ENCODE measurements around the gene LONRF3.

Gene LONRF3

DNA sequence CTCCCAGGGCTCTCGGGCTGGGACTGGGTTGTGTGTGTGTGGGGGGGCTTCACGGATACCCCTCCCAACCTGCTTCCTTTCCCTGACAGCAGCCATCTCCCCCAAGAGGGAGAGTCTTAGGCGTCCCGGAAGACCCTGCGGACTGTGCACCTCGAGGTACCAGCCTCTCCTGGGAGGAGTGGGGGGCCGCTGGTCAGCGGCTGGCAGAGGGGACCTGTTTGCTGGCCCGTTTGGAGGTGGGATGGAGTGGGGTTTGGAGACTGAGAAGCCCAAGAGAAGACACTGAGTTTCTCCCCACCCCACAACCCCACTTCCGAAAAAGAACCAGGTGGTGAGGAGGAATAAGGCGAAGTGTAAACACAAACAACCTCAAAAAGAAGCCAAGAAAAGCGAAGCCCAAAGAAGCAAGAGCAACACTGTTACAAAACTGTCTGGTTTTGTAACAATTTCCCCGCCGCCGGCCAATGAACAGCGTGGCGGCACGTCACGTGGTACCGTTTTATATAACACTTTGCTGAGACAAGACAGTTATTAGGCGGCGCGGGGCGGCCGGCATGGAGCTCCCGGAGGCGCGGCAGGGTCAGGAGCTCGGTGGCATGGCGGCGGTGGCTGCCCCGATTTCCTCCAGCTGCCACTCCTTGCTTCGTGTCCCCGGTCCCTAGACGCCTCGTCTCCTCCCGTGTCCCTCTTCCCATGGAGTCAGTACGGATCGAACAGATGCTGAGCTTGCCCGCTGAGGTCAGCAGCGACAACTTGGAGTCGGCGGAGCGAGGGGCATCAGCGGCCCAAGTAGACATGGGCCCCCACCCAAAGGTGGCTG, at the start of gene LONRF3:
TSS of gene LONRF3 (plus strand) at position 531 of the 820 bp plus-strand sequence. CDS start at position 694, 163 bp downstream.
- peak; percentile 34 for DNase-seq (ENCODE audit: low read depth)

DNA sequence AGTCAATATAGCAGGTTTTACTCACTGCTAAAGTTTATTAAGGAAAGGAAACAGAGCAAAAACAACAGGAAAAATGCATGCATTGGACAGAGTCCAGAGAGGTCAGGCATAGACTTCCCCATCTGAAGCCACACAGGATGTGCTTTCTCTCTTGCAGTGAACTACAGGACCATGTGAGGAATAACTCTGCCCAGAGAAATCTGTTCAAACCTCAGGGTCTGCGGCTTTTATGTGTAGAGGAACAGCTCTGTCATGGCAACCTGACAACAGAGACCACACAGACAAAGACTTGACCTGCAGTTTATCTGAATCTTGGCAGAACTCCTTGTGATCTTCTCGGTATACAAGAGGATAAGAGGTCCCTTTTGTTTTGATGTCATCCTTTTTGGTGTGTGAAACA, 46.3 kb upstream of the LONRF3 start:
- no peak for DNase-seq (ENCODE audit: low read depth)

DNA sequence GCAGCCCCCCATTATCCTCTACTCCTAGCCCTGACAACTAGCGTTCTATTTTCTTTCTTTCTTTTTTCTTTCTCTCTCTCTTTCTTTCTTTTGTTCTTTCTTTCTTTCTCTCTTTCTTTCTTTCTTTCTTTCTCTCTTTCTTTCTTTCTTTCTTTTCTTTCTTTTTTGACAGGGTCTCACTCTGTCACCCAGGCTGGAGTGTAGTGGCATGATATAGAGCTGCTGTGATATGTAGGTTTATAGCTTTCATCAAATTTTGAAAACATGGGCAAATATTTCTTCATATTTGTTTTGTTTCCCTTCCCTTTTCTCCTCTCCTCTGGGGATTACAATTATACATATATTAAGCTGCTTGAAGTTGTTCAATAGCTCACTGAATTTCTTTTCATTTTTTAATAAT, 39.1 kb upstream of the LONRF3 start:
- DNase-seq (ENCODE audit: low read depth): no peak

DNA sequence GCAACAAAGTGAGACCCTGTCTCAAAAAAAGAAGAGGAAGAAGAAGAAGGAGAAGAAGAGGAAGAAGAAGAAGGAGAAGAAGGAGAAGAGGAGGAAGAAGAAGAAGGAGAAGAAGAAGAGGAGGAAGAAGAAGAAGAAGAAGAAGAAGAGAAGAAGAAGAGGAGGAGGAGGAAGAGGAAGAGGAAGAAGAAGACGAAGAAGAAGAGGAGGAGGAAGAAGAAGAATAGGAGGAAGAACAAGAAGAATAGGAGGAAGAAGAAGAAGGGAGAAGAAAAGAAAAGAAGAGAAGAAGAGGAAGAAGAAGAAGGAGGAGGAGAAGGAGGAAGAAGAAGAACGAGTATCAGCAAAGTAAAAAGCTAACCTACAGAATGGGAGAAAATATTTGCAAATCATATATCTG, 33.3 kb upstream of the LONRF3 start:
- DNase-seq (ENCODE audit: low read depth): no peak

DNA sequence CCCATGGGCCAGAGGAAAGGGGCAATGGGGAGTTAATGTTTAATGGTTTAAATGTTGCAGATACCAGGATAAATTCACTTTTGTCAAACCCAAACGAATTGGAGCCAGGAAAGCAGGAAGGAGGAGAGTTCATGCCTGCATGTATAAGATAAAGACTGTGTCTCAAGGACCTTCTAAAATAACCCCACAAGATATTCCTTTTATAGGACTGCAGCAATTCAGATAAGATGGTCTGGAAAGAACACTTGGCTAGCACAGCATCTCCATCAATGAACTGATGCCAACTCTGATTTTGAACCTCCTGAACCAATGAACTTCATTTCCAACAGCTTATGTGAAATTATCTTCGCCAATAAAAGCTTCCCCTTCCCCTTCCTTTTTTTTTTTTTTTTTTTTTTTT, 31.3 kb upstream of the LONRF3 start:
- no peak for DNase-seq (ENCODE audit: low read depth)

DNA sequence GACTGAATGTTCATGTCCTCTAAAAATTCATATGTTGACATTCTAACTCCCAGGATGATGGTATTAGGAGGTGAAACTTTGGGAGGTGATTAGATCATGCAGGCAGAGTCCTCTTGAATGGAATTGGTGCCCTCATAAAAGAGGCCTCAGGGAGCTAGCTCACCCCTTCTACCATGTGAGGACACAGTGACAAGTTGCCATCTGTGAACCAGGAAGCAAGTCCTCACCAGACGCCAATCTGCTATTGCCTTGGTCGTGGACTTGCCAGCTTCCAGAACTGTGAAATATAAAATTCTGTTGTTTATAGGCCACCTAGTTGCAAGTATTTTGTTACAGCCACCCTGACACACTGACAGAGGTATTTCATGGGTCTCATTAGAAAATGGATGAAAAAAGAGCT, 28.5 kb upstream of the LONRF3 start:
- no peak for DNase-seq (ENCODE audit: low read depth)

DNA sequence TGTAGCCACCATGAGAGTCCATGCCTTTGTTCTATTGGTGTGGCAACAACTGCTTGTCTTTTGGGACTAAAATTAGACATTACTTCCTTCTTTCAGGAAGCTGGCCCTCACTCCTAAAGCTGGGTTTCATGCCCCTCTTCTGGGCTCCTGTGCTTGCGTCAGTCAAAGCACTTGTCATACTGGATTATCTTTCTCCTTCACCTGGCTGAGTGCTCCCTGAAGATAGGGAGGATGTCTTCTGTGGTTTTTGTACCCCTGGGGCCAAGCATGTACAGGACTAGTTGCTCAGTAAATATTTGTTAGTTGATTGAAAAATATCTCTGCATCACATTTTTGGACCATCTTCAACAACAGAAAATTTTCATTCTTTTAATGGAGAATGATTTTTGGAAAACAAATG, 26.1 kb upstream of the LONRF3 start:
- no peak for DNase-seq (ENCODE audit: low read depth)

DNA sequence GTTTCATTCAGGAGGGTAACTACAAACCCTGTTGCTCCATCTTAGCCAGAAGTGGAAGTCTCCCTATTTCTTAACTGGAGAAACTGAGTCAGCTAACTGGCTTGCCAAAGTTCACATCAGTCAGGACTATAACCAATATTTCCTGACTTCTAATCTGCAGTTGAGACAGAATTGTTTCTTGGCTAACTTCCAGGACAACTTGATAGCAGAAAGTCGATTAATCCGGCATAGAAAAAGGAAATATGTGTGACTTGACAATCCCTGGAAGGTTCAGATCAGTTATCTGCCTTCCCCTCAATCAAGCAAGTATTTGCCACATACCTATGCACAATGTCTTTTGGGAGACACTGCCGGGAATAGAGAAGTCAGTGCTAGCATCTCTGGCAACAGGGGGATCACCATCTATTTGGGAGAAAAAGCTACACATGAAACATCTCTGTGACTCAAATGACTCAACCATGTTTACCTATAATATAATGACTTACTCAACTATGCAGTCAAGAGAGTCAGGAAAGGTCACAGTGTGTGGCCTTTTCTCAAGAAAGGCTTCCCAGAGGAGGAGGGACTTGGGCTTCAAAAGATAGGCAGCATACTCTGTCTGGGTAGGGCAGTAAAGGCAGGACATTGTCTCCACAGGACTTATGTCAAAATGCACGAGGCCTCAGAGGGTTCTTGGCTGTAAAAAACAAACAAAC, 12.4 kb upstream of the LONRF3 start:
- DNase-seq (ENCODE audit: low read depth): no peak

DNA sequence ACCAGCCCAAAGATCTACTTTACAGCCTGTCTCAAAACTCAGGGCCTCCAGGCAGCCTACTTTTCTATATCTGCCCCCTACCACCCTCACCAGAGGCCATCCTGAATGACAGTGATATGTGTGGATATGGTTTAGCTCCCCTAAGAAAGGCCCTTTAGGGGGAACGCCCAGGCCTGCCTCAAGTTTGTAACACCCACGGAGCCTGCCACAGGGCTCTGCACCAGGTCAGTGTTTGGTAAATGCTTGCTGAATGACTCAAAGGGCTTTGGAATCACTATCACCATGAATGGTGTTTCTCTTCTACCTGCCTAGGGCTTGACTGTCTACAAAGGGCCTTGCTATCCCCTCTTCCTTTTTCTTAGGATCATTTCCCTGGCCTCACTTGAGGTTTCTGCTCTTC, 11.3 kb upstream of the LONRF3 start:
- DNase-seq (ENCODE audit: low read depth): no peak

DNA sequence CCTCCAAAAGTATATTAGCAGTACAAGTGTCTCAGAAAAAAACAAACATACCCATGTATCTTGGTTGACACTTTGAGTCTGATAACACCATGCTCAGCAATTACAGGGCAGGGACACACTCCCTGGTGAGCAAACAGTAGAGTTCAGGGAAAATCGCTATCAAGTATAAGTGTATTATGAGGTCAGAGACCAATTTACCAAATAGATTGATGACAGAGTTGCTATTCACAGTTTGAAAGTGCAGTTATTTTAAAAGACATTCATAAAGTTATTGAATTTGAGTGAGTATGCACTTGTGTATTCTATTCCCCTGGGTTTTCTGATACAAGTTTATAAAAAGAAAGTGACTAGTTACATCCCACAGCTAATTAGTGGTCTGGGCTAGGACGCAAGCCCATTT, 10.2 kb upstream of the LONRF3 start:
- DNase-seq (ENCODE audit: low read depth): no peak

DNA sequence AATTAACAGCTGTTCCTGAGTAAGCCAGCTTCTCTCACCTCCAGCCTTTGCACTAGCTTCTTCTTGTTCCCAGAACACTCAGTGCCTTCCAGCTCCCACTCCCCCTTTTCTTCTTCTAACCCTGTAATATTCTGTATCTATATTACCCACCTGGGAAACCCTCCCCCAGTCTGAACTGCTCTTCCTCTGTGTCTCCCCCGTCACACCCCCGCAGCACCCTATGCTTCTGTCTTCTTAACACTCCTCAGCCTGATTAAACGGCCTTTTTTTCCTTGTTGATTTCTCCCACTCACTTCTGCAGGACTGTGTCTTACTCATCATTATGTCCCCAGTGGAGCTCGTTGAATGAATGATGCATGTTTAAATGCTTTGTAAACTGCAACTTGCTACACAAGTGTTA, 9.0 kb upstream of the LONRF3 start:
- no peak for DNase-seq (ENCODE audit: low read depth)

DNA sequence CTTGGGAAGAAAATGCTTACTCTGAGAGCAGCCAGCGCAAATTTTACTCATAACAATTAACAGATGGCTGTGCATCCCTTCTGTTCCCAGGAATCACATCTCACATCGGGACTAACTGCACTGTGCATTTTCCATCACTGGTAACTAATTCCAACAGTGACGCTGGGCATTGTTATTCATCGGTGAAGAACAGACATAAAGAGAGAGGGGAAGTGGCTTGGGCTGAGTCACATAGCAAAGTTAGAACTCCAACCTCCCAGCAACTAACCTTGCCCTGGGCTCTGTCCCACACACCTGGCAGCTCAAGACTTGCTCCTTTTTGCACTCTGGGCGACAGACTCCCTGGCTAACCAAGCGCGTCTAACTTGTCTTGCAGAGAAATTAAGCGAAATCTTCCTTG, 6.4 kb upstream of the LONRF3 start:
- DNase-seq (ENCODE audit: low read depth): no peak

DNA sequence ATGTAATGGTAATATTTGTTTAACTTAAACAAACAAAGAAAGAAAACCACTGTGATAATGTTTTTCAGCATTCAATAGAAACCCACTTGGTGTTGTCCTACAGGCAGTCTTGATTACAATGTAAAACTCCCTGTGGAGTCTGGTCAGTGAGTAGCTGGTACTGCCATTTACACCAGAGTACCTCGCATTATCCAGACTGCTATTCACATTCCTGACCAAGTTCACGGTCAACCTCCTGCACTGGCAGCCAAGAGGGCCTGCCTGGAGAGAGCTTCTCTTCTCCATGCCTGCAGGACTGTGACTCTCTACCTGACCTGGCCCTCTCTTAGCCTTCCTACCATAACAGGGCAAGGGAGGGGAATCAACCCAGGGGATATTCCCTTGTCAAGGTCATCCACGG, 2.9 kb upstream of the LONRF3 start:
- no peak for DNase-seq (ENCODE audit: low read depth)

DNA sequence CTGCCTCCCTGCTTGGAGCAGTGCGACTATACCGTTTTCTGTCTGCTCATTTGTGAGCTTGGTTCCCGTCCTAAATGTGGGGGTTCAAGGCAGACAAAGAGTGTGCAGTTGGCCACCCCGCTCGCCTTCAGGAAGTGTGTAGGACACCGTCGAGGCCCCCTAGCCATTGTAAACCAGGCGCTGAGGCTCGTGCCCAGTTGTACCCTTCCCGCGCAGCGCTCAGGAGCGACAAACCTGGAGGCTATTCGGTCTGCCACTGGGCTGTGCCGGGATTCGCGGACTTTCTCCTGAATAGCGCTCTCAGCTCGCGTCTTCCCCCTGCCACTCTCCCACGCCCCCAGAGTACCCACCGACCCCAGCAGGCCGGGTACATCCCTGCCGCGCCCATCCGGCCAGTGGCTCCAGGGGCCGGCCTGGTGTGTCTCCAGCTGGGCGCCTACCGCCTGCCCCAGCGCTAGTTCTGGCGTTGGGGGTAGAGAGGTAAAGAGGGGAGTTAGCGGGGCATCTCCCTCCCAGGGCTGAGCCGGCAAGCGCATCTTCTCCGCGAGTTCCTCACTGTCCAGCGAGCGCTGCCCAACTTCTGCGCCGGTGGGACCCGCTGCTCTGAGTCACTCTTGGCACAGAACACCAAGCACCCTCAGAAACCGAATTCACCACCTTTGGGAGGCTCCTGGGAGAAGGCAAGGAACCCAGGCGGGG, 880 bp upstream of the LONRF3 start:
- DNase-seq (ENCODE audit: low read depth): no peak

DNA sequence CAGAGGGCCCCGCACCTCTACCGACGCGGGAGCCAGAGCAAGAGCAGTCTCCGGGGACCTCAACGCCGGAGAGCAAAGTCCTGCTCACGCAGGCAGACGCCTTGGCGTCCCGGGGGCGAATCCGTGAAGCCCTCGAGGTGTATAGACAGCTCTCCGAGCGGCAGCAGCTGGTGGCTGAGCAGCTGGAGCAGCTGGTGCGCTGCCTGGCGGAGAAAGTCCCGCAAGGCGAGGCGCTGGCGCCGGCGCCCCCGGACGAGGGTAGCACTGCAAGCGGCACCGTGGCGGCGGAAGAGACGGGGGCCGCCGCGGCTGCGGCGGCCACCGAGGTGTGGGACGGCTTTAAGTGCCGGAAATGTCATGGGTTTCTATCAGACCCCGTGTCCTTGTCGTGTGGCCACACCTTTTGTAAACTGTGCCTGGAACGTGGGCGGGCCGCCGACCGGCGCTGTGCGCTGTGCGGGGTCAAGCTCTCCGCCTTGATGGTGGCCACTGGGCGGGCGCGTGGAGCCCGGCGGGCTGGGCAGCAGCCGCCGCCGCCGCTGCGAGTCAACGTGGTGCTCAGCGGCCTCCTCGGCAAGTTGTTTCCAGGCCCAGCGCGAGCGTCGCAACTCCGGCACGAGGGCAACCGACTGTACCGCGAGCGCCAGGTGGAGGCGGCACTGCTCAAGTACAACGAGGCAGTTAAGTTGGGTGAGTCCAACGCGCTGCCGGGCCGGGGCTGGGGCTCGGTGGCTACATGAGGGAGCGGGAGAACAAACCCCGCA, 672 bp downstream of the LONRF3 start:
- peak; percentile 23 for DNase-seq (ENCODE audit: low read depth)

DNA sequence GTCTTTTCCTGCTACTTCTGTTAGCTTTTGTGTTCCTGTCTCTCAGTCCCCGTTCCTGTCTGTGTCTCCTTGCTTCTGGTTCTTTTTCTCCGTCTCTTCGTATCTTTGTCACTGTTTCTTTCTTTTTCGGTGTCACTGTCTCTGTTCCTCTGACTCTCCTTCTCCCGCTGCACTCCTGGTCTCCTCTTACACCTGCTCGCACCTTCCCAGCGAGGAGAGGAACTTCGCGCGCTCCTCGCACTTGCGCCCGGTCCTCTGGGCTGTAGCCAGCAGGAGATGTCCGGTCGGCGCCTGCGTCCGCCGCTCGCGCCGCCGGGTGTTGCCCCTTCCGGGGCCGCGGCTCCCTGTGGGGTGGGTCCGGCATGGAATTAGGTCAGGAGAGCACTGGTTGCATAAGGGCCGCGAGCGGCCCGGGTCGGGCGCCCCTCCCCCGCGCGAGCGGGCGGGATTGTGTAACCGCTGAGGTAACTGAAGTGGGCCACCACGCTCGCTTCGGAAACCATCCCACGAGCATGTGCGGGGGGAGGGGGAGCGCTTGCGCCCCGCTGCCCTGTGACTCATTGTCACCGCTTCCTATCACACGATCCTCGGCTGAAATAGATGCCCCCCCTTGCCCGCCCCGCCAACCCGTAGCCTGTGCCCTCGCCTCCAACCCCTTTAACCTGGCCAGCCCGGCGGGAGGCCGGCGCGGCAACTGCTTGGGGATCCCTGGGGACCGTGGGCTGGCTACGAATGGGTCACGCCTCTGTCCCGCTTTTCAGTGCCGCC, 1.6 kb downstream of the LONRF3 start:
- peak; percentile 66 for DNase-seq (ENCODE audit: low read depth)

DNA sequence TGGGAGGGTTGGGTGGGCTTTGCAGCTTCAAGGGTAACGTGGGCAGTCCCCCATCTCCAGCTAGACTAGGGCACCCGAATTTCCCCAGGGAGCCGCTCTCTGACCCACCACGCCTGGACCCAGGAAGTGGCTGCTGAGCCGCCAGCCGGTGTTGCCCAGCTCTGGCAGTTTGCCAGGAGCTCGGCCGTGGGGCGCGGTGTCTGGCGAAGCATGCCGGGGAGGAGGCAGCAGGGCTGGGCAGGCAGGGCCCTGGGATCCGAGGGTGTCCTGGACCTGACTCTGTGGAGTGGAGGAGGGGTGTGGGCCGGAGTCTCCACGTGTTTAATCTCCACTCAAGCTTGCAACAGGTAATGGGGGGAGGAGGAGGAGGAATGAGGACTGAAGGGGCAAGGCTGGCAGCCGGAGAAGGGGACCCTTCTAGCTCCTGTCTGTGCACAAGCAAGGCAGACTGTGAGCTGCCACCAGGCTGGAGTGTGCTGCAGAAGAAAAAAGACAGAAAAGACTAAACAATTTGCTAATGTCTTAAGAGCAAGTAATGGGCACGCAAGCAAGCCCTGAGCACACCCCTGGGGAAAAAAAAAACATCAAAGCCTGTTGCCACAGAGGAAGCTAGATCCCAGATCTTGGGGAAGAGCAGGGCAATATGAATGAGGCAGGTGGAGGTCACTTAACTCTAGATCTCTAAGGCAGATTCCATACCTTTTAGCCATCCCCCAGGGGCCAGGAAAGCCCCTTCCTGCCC, 2.4 kb downstream of the LONRF3 start:
- DNase-seq (ENCODE audit: low read depth): no peak

DNA sequence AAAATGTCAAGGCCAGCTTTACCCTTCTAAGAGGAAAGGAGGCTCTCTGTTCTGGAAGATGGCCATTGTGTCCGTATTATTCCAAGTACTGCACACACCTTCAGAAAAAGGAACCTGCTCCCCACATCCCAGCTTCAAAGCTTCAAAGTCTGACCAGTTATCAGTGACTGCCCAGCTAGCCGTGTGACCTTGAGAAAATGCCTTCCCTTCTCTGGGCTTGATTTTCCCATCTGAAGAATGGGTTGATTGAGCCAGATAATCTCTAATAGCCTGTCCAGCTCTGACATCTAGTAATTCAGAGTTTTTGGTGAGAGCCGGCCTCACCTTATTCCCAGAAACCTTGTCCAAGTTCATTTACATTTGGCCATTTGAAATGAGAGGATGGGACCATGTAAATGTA, 3.0 kb downstream of the LONRF3 start:
- DNase-seq (ENCODE audit: low read depth): no peak

DNA sequence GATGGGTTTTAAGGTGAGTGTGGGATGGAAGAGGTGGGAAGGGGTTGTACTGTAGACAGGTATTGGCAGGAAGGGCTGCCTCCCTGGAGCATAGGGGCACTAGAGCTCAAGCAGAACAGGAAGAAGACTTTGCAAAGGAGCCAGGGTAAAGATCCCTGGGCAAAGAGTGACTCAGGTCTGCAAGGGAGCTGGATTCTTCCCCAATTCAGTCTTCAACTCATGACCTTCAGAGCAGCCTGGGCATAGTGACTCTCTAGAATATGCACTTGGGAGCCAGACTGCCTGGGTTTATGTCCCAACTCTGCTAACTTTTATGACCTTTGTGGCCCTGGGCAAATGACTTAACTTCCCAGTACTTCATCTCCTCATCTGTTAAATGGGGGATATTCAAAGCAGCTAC, 4.0 kb downstream of the LONRF3 start:
- DNase-seq (ENCODE audit: low read depth): no peak

DNA sequence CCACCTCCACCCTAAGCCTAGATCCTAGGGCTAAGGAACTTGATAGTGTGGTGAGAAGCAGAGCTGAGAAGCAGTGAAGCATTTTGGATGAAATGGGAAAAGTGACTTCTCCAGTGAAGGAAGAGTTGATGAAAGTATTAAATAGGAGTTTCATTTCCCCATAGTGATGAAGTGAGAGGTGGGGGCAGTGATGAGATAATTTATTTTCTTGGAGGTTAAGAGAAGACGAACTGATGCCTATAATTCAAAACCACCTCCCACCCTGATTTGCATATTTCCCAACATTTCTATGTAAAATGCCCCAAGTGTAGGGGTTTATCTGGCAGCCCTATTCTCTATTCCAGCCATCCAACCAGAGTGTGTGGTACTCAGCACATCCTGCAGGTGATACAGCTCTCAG, 6.3 kb downstream of the LONRF3 start:
- DNase-seq (ENCODE audit: low read depth): no peak

DNA sequence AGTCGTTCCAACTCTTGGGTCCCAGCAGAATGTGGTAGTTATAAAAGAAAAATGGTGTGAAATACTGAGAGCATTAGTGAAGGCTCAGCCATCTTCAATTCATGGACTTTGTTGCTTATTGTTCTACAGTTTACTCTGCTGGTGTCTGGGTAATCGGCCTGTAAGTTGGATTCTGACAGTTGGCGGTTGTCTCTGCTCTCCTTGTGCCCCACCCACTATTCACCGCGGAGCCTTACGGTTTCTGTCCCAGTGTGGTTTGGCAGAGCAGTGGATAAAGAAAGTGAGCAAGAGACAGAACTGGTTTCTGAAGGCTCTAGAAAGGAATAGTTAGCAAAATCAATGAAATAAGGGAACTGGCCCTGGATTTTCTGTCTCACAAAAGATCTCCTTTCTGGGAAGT, 9.1 kb downstream of the LONRF3 start:
- no peak for DNase-seq (ENCODE audit: low read depth)
